GM23248 (cell line): ENCODE measurements around the gene SOX8. TPM values are rescaled to one million over a fixed set of nuclear protein-coding genes. Genes with fewer than 3 reads are reported as not detected.

ENCODE experiments used
- DNase-seq: peaks from one replicate; pipeline ENCODE4 v3.0.0-alpha.2; 2015
- H2AFZ ChIP-seq: fragments of 200-600 bp; sonication (generic); 2 replicates; pipeline ENCODE4 v1.6.1; 2016; ENCODE audit warnings: antibody characterized with exemption
- H3F3A ChIP-seq: fragments of 200-600 bp; sonication (generic); 2 replicates; pipeline ENCODE4 v1.6.1; 2016; ENCODE audit warnings: mild to moderate bottlenecking, antibody characterized with exemption, mixed run types; ENCODE audit not compliant: insufficient read depth
- H3K27ac ChIP-seq: fragments of 200-600 bp; sonication (generic); 2 replicates; pipeline ENCODE4 v1.5.1; 2016; ENCODE audit warnings: mild to moderate bottlenecking
- H3K27me3 ChIP-seq: fragments of 200-600 bp; sonication (generic); replicated peaks from 2 replicates; pipeline ENCODE4 v1.6.1; 2016; ENCODE audit warnings: mild to moderate bottlenecking; ENCODE audit not compliant: insufficient read depth
- H3K36me3 ChIP-seq: fragments of 200-600 bp; sonication (generic); 2 replicates; pipeline ENCODE4 v1.6.1; 2016; ENCODE audit warnings: low read depth, mild to moderate bottlenecking
- H3K4me1 ChIP-seq: fragments of 200-600 bp; sonication (generic); 2 replicates; pipeline ENCODE4 v1.6.1; 2016; ENCODE audit warnings: mild to moderate bottlenecking; ENCODE audit not compliant: insufficient read depth
- H3K4me2 ChIP-seq: fragments of 200-600 bp; sonication (generic); one replicate; pipeline ENCODE4 v1.6.1; 2016; ENCODE audit warnings: mild to moderate bottlenecking; ENCODE audit not compliant: unreplicated experiment
- H3K4me3 ChIP-seq: fragments of 200-600 bp; sonication (generic); 2 replicates; pipeline ENCODE4 v1.5.1; 2016; ENCODE audit warnings: mild to moderate bottlenecking
- H3K79me2 ChIP-seq: fragments of 200-600 bp; sonication (generic); 2 replicates; pipeline ENCODE4 v1.6.1; 2016; ENCODE audit warnings: mild to moderate bottlenecking; ENCODE audit not compliant: insufficient read depth
- H3K9ac ChIP-seq: fragments of 200-600 bp; sonication (generic); 2 replicates; pipeline ENCODE4 v1.6.1; 2016; ENCODE audit warnings: mild to moderate bottlenecking
- H3K9me2 ChIP-seq: fragments of 200-600 bp; sonication (generic); 2 replicates; pipeline ENCODE4 v1.6.1; 2016; ENCODE audit warnings: mixed run types, mild to moderate bottlenecking, moderate library complexity; ENCODE audit not compliant: insufficient read depth
- H3K9me3 ChIP-seq: fragments of 200-600 bp; sonication (generic); one replicate; pipeline ENCODE4 v1.6.1; 2017; ENCODE audit warnings: low read depth
- H4K20me1 ChIP-seq: fragments of 200-600 bp; sonication (generic); 2 replicates; pipeline ENCODE4 v1.6.0; 2016; ENCODE audit not compliant: insufficient read depth
- EZH2 ChIP-seq: fragments of 200-600 bp; sonication (generic); IDR thresholded peaks from 2 replicates; pipeline ENCODE4 v1.6.1; 2018; ENCODE audit warnings: antibody characterized with exemption, mild to moderate bottlenecking; ENCODE audit not compliant: insufficient read depth, poor library complexity, severe bottlenecking
- EZH2phosphoT487 ChIP-seq: fragments of 200-600 bp; sonication (generic); IDR thresholded peaks from 2 replicates; pipeline ENCODE4 v1.6.1; 2018; ENCODE audit warnings: antibody characterized with exemption, moderate library complexity, mild to moderate bottlenecking, low read depth; ENCODE audit not compliant: insufficient read depth
- WGBS, 2 experiments: methylation state at CpG; one replicate each; pipeline ENCODE4 v1.1.6; 2015 to 2017; ENCODE audit warnings: low lambda C conversion rate in 2 of 2, low coverage in 1 of 2; ENCODE audit errors: missing lambda C conversion rate in 2 of 2; 5-methylcytosine and 5-hydroxymethylcytosine counted together
- in situ Hi-C: fragments of 300-500 bp; cut with MboI; formaldehyde crosslinking; loops from 2 replicates; pipeline ENCODE4 v1.15.0; 2020
- polyA plus RNA-seq: library from polyadenylated mRNA; unstranded; fragments of >200 nt; fragmentation: Nextera tagmentation; extraction: Ambion mirVana; gene quantifications from 2 replicates; pipeline ENCODE4 v1.2.1, GENCODE V29; 2016
- total RNA-seq: library from RNA; depleted of rRNA; stranded (reverse); fragments of >200 nt; shearing (Covaris generic); gene quantifications from 2 replicates; pipeline ENCODE4 v1.2.3, GENCODE V29; 2014

The SOX8 gene
- total and polyA plus RNA-seq, 2 experiments from 2014 or later: 0.15 to 0.43 TPM

- H3K9me2 ChIP-seq: no peaks in the 10 kb centered on the region
- H4K20me1 ChIP-seq: no peaks in the 10 kb centered on the region
- no peaks in the 10 kb centered on the region for H3K79me2 ChIP-seq
- no peak overlapping the region for H3K4me2 ChIP-seq
- H2AFZ ChIP-seq: no peak overlapping the region
- no peak overlapping the region for H3K4me3 ChIP-seq
- no peak for TF ChIP-seq EZH2
- in situ Hi-C loops: no loop called here
- no peaks in the 10 kb centered on the region for H3K9me3 ChIP-seq
- H3K27ac ChIP-seq: no peak overlapping the region
- 9 to 16% methylated on average over 24 to 37 of the region's 39 CpGs for WGBS, 2 experiments
- H3F3A ChIP-seq: no peaks in the 10 kb centered on the region
- no peak for DNase-seq
- no peak overlapping the region for H3K9ac ChIP-seq
- H3K36me3 ChIP-seq: no peaks in the 10 kb centered on the region
- H3K4me1 ChIP-seq: no peaks in the 10 kb centered on the region
- peaks cover 26% of the 10 kb centered on the region for H3K27me3 ChIP-seq
Observed at GRCh38 chr16:1028524-1029258, 47.1 kb downstream of the SOX8 start.

- in situ Hi-C loops: no loop called here
- no peaks in the 10 kb centered on the region for H3K9me3 ChIP-seq
Observed at GRCh38 chr16:1029259-1029545, 47.6 kb downstream of the SOX8 start.

GRCh38 chr16:1030473-1030901 lies 48.9 kb downstream of the SOX8 start:
- Histone ChIP-seq H3K36me3 (no peaks in the 10 kb centered on the region), H4K20me1 (no peaks in the 10 kb centered on the region), H3F3A (no peaks in the 10 kb centered on the region), H3K9me2 (no peaks in the 10 kb centered on the region), H3K79me2 (no peaks in the 10 kb centered on the region), H3K27ac (no peak overlapping the region), H3K4me3 (no peak overlapping the region), H3K9me3 (no peaks in the 10 kb centered on the region), H2AFZ (no peak overlapping the region), H3K27me3 (peaks cover 26% of the 10 kb centered on the region), H3K9ac (no peak overlapping the region), H3K4me1 (no peaks in the 10 kb centered on the region), H3K4me2 (no peak overlapping the region)
- DNase-seq: peak; percentile 42
- 3 to 4% methylated on average over 16 to 17 of the region's 26 CpGs for WGBS, 2 experiments
- no peak for TF ChIP-seq EZH2phosphoT487
- TF ChIP-seq EZH2: no peak
- in situ Hi-C loops: no loop called here

More at GRCh38 chr16:1029259-1029545, 47.6 kb downstream of the SOX8 start:
- TF ChIP-seq EZH2 (no peak), EZH2phosphoT487 (no peak)
- DNase-seq: no peak
- H3K27ac ChIP-seq: no peak overlapping the region
- H3F3A ChIP-seq: no peaks in the 10 kb centered on the region
- H3K27me3 ChIP-seq: peaks cover 26% of the 10 kb centered on the region
- no peak overlapping the region for H3K4me3 ChIP-seq
- no peaks in the 10 kb centered on the region for H3K4me1 ChIP-seq
- H3K79me2 ChIP-seq: no peaks in the 10 kb centered on the region
- H3K36me3 ChIP-seq: no peaks in the 10 kb centered on the region
- H3K9me2 ChIP-seq: no peaks in the 10 kb centered on the region
- H2AFZ ChIP-seq: no peak overlapping the region
- H3K9ac ChIP-seq: no peak overlapping the region
- H3K4me2 ChIP-seq: no peak overlapping the region
- H4K20me1 ChIP-seq: no peaks in the 10 kb centered on the region
- whole genome bisulfite sequencing, 2 experiments: 35 to 38% methylated on average over 11 to 14 of the region's 14 CpGs

DNA sequence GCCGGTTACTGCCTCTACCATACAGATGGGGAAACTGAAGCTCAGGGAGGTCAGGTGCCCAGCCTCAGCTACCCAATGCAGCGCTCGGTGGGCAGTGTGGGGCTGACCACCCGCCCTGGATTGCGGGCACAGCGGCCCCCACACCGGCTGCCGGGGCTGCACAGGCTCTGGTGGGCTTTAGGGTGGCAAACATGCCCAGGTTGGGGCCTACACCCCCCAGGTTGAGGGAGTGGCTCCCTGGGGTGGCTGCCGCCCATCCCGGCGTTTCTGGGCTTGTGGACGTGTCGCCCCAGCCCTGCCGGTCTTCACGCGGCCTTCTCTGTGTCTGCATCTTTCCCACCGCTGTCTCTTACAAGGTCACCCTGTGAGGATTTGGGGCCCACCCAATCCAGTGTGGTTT lies 50.1 kb downstream of the SOX8 start:
- Histone ChIP-seq H4K20me1 (no peaks in the 10 kb centered on the region), H2AFZ (no peak overlapping the region), H3K9me3 (no peaks in the 10 kb centered on the region), H3K27ac (no peak overlapping the region), H3K4me3 (no peak overlapping the region), H3F3A (no peaks in the 10 kb centered on the region), H3K9ac (no peak overlapping the region), H3K4me1 (no peaks in the 10 kb centered on the region), H3K9me2 (no peaks in the 10 kb centered on the region), H3K27me3 (peaks cover 26% of the 10 kb centered on the region), H3K36me3 (no peaks in the 10 kb centered on the region), H3K79me2 (no peaks in the 10 kb centered on the region), H3K4me2 (no peak overlapping the region)
- TF ChIP-seq EZH2phosphoT487 (no peak), EZH2 (no peak)
- WGBS, 2 experiments: 73 to 78% methylated on average over 16 of the region's 17 CpGs
- in situ Hi-C loops: no loop called here
- DNase-seq: no peak

- H3K9me2 ChIP-seq: no peaks in the 10 kb centered on the region
- no peak overlapping the region for H2AFZ ChIP-seq
- 0 out of 2 replicates have a peak, but pooled peaks cover 5% of the 10 kb centered on the region for H3K4me1 ChIP-seq
- TF ChIP-seq EZH2phosphoT487 (no peak), EZH2 (no peak)
- in situ Hi-C loops: no loop called here
- no peak overlapping the region for H3K27ac ChIP-seq
- H3K79me2 ChIP-seq: no peaks in the 10 kb centered on the region
- H3K4me3 ChIP-seq: no peak overlapping the region
- no peak for DNase-seq
- H3K4me2 ChIP-seq: no peak overlapping the region
- 62 to 64% methylated on average over 1 to 2 of the region's 2 CpGs for WGBS, 2 experiments
- H4K20me1 ChIP-seq: no peaks in the 10 kb centered on the region
- no peak overlapping the region for H3K9ac ChIP-seq
- H3F3A ChIP-seq: no peaks in the 10 kb centered on the region
- no peaks in the 10 kb centered on the region for H3K9me3 ChIP-seq
- no peaks in the 10 kb centered on the region for H3K36me3 ChIP-seq
- peaks cover 25% of the 10 kb centered on the region for H3K27me3 ChIP-seq
Observed at GRCh38 chr16:1032607-1033006, 51.0 kb downstream of the SOX8 start.
